ENCODE measurements around the gene EIF4G2.

EIF4G2 gene

GRCh38 chr11:10857459-10857708 lies 48.7 kb upstream of the EIF4G2 start:
- ChIA-PET POLR2A (interaction anchor here (0.5 to 5.0 kb wide), 25 partner anchors 9 to 171 kb away, joined by 3 to 194 read pairs (median 5); partner anchors contain the start of gene EIF4G2), CTCF (interaction anchor here (0.7 to 1.2 kb wide), 3 partner anchors 14 to 50 kb away, joined by 3 to 4 read pairs (median 4); no protein-coding TSS in a partner anchor)
- no peaks in the 10 kb centered on the region for H3K9me3 ChIP-seq (ENCODE audit: control insufficient read depth, insufficient read depth, low read depth, low read length)
- H3K4me1 ChIP-seq (ENCODE audit: control insufficient read depth, insufficient read depth, low read length): no peaks in the 10 kb centered on the region
- peak overlapping the region; percentile 61 for H3K27ac ChIP-seq (ENCODE audit: extremely low read depth, low read depth, low read length)
- H3K4me3 ChIP-seq (ENCODE audit: low read depth, low read length): peak overlapping the region; percentile 90
- H3K36me3 ChIP-seq (ENCODE audit: control insufficient read depth in 2 of 2, insufficient read depth in 1 of 2, low read length in 2 of 2): peaks cover 9 to 37% of the 10 kb centered on the region in 2 experiments; a peak in 2 of 3 replicates
- no peak; the same call in 1 of the 2 replicates for TF ChIP-seq KLF1 (tag by site-specific recombination; IDR thresholded peaks at IDR 0.05)
- TF ChIP-seq KLF16 (tag by site-specific recombination; IDR thresholded peaks at IDR 0.05): no peak
- no peak for TF ChIP-seq ZBTB49 (tag by site-specific recombination; IDR thresholded peaks at IDR 0.05; ENCODE audit: low read depth)
- TF ChIP-seq ZBTB17 (tag by site-specific recombination; IDR thresholded peaks at IDR 0.05): no peak
- no peak for TF ChIP-seq ZNF274 (IDR thresholded peaks at IDR 0.05; ENCODE audit: low read length)
- TF ChIP-seq ZNF274 (tag by site-specific recombination; IDR thresholded peaks at IDR 0.05; ENCODE audit: borderline replicate concordance): no peak
- TF ChIP-seq ZNF169 (tag by site-specific recombination; IDR thresholded peaks at IDR 0.05): no peak
- TF ChIP-seq ZNF324 (tag by site-specific recombination; IDR thresholded peaks at IDR 0.05): no peak
- no peak for TF ChIP-seq KLF9 (tag by site-specific recombination; IDR thresholded peaks at IDR 0.05; ENCODE audit: low read depth)
- no peak for TF ChIP-seq ZFP3 (tag by site-specific recombination; IDR thresholded peaks at IDR 0.05; ENCODE audit: low read depth)
- no peak for TF ChIP-seq ZNF529 (tag by site-specific recombination; IDR thresholded peaks at IDR 0.05; ENCODE audit: insufficient replicate concordance)
- TF ChIP-seq ZNF157 (tag by site-specific recombination; IDR thresholded peaks at IDR 0.05): no peak
- no peak for TF ChIP-seq ZNF560 (tag by site-specific recombination; IDR thresholded peaks at IDR 0.05; ENCODE audit: borderline replicate concordance)
- no peak for TF ChIP-seq ZNF768 (tag by site-specific recombination; IDR thresholded peaks at IDR 0.05)
- TF ChIP-seq ZBTB11 (tag by site-specific recombination; conservative IDR thresholded peaks at IDR 0.05; ENCODE audit: low read depth): peak; percentile 61; the same call in 1 of the 2 replicates
- no peak for TF ChIP-seq PBX3 (CRISPR knock-in tag; IDR thresholded peaks at IDR 0.05)
- peak; percentile 51 for TF ChIP-seq SCRT2 (tag by site-specific recombination; IDR thresholded peaks at IDR 0.05)
- TF ChIP-seq ZNF654 (tag by site-specific recombination; IDR thresholded peaks at IDR 0.05; ENCODE audit: low read depth): no peak
- peak; percentile 78 for TF ChIP-seq ZNF600 (tag by site-specific recombination; IDR thresholded peaks at IDR 0.05)
- TF ChIP-seq HOXC10 (CRISPR knock-in tag; IDR thresholded peaks at IDR 0.05): no peak
- TF ChIP-seq ZNF311 (tag by site-specific recombination; IDR thresholded peaks at IDR 0.05; ENCODE audit: borderline replicate concordance): no peak
- no peak for TF ChIP-seq ZNF280D (tag by site-specific recombination; IDR thresholded peaks at IDR 0.05)
- TF ChIP-seq ZNF843 (tag by site-specific recombination; IDR thresholded peaks at IDR 0.05): no peak
- TF ChIP-seq ZNF548 (tag by site-specific recombination; IDR thresholded peaks at IDR 0.05): no peak
- TF ChIP-seq PATZ1 (tag by site-specific recombination; IDR thresholded peaks at IDR 0.05): peak; percentile 70
- TF ChIP-seq ZBTB21 (tag by site-specific recombination; IDR thresholded peaks at IDR 0.05): no peak
- no peak for TF ChIP-seq ZNF239 (tag by site-specific recombination; IDR thresholded peaks at IDR 0.05)
- no peak for TF ChIP-seq ZNF23 (tag by site-specific recombination; IDR thresholded peaks at IDR 0.05; ENCODE audit: borderline replicate concordance)

All from HEK293 (cell line).